Measurements from ENCODE around the gene SLC15A1.

Gene SLC15A1, protein sequence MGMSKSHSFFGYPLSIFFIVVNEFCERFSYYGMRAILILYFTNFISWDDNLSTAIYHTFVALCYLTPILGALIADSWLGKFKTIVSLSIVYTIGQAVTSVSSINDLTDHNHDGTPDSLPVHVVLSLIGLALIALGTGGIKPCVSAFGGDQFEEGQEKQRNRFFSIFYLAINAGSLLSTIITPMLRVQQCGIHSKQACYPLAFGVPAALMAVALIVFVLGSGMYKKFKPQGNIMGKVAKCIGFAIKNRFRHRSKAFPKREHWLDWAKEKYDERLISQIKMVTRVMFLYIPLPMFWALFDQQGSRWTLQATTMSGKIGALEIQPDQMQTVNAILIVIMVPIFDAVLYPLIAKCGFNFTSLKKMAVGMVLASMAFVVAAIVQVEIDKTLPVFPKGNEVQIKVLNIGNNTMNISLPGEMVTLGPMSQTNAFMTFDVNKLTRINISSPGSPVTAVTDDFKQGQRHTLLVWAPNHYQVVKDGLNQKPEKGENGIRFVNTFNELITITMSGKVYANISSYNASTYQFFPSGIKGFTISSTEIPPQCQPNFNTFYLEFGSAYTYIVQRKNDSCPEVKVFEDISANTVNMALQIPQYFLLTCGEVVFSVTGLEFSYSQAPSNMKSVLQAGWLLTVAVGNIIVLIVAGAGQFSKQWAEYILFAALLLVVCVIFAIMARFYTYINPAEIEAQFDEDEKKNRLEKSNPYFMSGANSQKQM
- 0 reads per million in 4 donors for total RNA-seq

DNA sequence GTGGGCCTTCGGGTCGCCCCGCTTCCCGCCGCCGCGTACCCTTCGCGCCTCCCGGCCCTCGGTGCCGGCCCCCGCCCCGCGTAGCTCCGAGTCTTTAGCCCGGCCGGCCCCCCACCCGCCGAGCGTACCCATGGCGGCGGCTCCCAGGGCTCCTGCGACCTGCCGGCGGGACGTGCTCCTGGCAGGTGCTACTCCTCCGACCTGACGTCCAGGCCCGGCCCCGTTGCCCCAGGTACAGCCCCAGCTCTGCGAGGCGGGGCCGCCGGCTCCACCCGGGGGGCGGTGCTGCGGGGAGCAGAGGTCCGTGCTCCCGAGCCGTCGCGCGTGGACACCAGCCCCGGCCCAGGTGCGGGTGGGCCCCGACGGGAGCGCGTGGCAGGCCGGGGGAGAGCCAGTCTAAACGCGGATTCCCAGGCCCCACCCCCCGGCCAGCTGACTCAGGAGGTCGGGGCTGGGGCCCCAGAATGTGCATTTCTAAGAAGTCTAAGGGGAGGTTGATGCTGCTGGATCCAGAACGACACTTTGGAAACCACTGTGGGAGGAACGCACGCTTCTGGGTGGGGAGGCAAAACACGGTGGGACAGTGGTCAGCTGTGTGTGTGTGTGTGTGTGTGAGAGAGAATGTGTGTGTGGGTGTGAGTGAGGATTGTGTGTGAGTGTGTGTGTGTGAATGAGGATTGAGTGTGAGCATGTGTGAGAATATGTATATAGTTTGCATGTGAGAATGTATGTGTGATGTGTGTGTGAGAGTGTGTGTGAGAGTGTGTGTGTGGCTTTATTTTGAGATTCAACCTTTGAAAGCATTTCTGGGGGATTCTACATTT is at the start of gene SLC15A1:
SLC15A1 (minus strand) TSS at position 206 of the 824 bp plus-strand sequence; CDS start at position 132, 74 bp downstream.
- DNase-seq, result no peak

DNA sequence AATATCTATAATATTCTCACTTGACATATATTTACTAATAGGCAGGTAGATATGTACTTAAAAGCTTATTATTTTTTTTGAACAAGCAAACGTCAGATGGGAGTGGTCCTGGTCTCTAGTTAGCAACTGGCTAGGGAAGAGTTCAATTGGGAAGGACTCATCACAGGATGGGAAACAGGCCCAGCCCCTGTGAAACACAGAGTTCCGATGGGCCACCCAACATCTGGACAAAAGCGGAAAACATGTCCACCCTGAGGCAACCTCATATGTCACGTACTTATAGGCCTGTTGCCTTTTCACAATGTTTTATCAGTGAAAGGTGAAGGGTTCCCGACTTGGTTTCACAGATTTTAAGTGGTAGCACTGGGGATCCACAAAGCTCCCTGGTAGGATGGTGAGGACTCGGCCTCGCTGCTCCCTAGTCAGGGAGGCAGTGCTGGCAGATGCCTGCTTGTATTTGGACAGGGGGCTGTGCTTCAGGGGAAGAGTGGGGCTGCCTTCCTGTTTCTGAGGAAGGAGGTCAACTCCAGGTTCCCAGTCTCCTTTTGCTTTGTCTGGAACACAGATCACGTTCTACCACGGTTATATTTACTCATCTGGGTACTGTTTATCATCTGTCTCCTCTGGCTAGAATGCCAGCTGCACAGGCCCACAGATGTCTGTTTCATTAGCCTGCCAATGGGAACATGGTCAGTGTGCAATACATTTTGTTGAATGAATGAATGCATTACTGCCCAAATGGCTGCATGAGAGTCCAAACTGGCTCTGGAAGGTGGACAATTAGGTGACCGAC is 49.4 kb upstream of the SLC15A1 start:
- DNase-seq, result no peak

DNA sequence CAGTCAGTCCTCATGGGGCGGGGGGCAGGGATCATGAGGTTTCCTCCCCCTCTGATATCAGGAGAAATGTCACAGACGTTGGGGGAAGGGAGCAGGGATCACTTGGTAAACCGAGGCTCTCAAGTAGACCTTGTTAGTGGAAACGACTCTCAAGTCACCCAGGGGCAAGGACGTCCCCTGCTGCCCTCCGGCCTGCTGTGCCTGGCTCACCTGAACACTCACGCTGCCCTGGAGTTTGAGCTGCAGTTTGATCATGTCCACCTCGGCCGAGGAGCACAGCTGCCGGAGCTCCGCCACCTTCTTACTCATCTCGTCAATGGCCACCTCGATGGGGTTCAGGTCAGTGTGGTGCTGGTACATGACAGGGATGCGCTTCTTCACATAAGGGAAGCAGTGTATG is 47.6 kb upstream of the SLC15A1 start:
- DNase-seq, result no peak

DNA sequence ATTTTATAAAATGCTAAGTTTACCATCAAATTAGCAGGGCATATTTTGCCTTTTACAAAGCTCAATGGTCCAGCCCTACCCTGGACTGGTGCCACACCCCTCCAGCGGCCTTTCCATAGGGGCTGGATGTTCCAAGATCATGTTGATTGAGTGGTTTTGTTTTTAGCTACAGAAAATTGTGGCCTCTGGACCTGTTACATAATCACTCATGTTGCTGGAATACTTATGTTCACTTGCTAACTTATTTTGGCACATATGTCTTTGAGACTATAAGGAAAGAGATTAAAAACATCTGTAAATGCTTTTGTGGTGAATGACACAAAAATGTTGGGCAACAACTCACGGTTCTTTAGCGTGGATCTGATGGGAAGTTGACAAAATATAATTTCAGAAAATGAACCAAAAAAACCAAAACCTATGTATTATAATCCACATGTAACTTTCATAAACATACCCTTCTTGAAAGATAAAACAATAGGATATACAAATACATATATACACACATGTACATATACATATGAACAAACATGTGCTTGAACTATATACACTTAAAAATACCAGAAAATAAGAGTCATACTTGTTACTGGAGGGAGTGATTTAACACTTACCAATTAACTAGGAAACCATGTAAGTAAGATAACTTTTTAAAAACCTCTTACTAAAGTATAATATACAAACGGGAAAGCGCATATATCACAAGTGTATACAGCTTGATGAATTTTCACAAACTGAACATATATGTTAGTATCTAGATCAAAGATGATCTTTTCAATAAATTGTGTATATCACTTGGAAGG is 46.6 kb upstream of the SLC15A1 start:
- DNase-seq, result no peak

DNA sequence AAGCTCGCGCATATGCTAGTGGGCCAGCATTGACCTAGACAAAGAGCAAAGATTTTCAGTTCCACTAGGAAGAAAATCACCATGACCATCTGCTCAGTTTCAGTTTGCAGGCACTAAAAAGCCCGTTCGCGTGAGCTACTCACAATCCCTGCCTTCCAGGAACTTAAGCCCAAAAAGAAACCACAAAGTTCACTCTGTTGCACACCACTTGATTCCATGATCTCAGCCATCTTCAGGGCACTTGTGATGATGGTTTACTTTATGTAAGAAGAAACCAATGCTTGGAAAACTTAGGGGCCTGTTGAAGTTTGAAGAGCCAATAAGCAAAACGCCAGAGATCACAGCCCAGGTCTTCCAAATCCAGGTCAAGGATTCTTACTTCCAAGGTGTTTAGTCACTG is 45.0 kb upstream of the SLC15A1 start:
- no peak for DNase-seq

DNA sequence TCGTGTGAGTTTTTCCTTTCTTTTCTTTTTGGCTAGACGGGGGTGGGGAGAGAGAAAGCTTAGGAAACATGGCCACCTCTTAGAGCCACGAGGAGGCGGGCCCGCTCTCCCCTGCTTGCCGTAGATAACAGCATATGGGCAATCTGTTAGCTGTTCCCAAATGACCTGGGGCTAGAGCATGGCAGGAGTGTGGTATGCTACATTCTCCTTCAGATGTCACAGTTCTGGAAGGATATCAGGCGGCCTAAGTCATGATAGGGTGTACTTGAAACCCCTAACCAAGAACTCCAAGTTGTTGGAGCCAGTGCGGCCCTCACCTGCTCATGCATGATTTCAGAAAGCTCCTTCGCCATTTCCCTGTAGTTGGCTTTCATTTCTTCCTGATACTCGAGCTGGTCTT is 44.3 kb upstream of the SLC15A1 start:
- DNase-seq, result no peak

DNA sequence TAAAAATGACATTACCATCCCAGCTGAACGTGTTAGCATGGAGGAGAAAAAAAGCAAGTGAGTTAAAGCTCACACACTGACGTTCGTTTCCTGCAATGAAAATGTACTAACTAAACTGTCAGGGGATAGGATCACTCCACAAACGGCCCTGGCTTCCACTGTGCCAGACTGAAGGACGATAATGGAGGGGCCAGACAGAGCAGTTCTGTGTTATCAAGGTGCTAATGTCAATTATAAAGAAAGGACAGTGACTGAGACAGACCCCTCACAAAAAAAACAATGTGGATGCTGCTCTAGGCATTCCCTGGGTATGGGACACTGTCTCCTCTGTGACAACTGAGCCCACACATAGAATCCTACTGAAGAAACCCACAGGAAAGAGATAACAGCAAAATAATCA is 43.7 kb upstream of the SLC15A1 start:
- no peak for DNase-seq

DNA sequence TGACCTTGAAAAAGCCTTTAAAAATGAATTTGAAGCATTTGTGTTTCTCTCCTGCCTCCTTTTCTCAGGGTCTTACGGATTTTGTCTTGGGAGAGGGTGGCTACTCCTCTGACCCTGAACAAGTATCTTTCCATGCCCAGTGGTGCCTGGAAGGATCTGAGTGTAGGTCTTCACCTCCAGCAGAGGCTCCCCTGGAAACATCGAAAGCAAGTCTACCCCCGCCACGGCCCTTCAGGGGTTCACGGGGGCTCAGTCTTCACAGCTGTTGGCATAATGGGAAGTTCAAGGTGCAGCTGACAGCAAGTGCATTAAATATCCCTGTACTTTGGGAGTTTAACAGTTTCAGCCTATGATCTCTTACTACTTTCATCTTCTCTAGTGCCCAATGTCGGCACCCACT is 42.7 kb upstream of the SLC15A1 start:
- DNase-seq, result no peak

DNA sequence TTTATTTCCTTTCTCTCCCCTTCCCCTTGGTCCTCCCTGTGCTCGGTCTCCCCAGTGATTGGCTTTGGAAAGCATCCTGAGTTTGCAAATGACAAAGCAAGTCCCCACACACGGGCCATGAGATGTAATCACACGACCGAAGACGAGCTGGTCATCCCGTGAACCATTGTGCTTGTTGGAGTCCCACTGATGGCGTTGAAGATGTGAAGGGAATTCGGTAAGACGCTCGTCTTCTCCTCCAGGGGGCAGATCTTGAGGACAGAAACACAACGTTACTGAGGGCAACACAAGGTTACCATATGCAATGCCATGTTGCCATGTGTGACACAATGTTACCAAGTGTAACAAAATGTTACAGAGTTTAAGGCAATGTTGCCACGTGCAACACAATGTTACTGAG is 42.0 kb upstream of the SLC15A1 start:
- DNase-seq, result no peak

DNA sequence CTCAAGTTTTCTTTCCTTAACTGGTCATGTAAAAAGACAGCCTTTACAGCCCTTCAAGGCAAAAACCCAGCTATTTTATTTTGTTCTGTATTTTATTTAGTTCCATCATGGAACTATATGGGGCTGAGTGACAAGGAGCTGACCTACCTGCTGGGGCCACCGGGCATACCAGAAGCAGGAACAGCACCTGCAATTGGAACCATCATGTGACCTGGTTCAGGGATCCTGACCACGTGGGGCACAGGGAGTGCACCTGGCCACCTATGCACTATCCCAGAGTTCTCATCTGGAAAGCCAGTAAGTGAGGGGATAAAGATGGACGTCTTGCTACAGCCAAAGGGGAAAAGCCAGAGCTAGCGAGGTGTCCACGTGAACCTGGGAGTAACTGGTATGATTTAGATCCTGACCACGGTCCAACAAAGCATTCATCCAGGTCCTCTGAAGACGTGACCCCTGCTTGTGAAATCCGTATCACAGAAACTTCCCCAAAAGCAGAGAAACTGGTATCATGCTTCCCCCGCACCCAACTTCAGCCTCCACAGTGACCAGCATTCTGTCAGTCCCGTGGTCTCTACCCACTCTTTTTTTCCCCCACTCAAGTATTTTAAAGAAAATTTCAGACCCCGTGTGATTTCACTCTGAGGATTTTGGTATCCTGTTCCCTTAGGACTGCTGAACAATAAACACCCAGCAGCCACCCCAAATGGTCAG is 40.5 kb upstream of the SLC15A1 start:
- DNase-seq, result no peak

DNA sequence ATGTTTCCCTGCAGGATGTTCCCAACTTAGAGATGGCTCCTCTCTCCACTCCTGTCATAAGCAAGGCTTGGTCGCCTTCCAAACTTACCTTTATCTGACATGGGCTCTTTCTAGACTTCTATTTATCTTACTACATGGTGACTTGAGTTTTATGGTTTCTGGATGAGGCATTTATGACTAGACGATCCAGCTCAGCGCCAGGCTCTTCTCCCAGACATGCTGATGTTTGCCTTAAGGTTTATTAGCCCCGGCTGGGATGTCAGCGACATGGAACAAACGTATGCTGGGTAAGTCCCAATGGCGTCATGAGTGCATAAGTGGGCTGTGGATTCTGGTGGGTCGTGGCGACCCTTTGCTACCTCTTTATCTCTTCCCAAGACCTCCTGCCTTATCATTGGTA is 39.8 kb upstream of the SLC15A1 start:
- DNase-seq, result no peak

DNA sequence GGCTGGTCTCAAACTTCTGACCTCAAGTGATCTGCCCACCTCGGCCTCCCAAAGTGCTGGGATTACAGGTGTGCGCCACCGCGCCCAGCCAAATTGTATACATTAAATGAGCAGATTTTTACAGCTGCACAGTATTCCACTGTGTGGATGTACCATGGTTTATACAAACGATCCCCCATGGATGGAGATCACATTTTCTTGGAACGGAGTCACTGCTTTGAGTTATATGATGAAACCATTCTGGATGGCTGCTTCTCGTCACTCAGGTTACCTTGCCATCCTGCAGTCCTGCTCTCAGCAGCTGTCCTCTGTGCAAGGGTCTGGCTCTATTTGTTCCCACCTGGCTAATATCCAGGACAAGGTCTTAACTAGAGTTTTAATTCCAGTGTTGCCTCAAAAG is 39.1 kb upstream of the SLC15A1 start:
- DNase-seq, result no peak

DNA sequence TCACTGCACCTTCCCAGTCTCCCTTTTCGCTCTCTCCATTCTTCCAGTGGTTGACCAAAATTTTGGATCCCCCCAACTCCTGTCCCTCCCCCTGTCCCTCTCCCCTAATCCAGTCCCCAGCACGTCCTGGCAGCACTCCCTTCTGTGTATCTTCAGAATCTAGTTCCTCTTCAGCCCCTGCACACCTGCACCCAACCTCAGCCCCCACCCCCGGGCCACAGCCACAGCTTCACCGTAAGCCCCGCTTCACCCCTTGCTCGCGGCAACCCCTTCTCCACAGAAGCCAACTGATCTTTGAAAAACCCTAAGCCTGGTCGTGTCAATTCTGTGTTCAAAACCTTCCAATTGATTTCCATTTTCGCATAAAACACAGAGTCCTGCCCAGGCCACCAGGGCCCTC is 35.5 kb upstream of the SLC15A1 start:
- no peak for DNase-seq

DNA sequence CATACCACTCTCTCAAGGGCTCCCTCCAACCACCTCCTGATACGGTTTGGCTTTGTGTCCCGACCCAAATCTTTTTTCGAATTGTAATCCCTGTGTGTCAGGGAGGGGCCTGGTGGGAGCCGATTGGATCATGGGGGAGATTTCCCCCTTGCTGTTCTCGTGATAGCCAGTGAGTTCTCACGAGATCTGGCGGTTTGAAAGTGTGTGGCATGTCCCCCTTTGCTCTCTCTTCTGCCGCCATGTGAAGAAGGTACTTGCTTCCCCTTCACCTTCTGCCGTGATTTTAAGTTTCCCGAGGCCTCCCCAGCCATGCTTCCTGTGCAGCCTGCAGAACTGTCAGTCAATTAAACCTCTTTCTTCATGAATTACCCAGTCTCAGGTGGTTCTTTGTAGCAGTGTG is 34.7 kb upstream of the SLC15A1 start:
- DNase-seq, result no peak

DNA sequence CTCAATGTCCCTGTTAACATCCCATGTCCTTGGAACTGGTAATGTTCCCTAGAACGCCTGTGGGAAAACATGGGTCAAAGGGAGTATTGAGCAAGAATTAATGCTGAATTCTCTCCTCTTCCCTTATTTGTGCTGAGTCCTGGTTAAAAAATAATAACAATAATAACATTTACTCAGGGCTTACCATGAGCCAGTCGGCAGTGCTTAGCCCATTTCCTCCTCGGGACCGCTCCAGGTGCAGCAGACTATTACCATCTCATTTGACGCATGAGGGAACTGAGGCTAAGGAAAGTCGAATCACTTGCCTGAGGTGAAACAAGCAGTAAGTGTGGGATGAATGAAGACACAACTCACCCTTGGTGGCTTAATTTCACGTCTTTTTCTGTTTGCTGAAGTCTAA is 33.6 kb upstream of the SLC15A1 start:
- no peak for DNase-seq

DNA sequence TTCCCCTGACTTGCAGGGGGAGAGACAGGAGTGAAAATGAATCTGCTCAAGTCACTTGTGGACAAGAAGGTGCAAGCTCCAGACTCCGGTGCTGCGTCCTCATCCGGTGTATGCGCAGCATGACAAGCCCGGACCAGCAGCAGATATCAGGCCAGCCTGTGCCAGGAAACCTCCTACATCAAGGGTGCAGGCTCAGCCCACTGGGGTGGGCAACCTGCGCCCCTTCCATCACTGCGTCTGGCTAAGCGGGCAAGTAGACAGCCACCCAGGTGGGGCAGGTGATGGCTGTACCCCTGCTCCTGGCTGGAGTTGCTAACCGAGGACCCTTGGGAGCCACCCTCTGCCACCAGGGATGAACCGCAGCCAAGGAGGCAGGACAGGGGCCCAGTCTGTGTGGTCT is 32.9 kb upstream of the SLC15A1 start:
- no peak for DNase-seq

DNA sequence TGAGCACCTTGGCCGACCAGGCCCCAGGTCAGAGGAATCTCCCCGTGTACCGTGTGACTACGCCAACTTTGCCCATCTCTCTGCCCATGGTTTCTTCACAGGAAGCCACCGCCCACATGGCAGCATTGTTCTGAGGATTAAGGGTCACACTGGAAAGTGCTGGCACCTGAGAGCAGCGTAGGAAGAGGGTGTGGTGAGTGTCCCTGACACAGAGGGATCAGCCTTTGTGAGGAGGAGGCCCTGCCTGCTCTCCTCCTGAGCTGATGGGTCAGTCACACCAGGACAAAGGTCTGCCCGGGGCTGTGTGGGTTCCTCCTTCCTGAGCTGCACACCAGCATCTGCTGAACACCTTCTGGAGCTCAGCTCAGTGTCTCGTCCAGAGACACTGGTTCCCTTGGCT is 32.2 kb upstream of the SLC15A1 start:
- DNase-seq, result no peak

DNA sequence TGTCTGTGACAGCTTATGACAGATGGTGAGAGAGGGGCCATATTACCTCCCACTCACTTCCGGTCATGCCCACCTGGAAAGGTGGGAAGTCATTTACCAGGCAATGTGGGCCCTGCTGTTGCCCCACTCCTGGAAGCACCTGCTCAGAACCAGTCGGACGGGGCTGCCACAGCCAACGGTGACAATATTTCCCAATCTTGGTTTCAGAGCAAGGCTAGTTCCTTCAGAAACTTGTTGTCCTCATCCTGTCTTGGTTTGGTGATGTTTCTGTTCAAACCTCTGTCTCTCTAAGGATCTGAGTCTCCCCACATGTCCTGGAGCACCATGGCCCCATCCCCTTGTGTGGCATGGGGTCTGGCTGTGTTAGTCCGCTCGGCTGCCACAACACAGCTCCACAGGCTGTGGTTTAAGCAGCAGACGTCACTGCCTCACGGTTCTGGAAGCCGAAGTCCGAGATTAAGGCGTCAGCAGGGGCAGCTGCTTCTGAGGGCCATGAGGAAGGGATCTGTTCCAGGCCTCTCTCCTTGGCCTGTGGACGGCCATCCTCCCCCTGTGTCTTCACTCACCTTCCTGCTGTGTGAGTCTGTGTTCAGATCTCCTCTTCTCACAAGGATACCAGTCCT is 31.5 kb upstream of the SLC15A1 start:
- no peak for DNase-seq

DNA sequence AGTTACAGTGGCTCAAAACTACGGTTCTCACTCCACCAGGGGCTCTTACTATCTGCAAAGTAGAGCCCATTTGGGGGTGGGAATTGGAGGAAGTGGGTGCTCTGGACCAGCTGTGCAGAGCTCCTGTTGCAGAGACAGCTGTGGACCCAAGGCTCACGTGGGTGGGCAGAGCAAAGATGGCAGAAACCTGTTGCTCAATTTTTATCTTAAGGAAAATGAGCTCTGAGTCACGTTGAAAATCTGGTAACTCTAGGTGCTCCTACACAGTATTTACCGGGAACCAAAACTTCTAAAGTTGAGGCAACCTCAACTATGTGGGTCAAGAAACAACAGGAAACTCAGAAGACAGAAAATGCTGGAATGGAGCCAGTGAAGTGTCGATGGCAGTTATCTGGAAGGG is 30.2 kb upstream of the SLC15A1 start:
- no peak for DNase-seq

DNA sequence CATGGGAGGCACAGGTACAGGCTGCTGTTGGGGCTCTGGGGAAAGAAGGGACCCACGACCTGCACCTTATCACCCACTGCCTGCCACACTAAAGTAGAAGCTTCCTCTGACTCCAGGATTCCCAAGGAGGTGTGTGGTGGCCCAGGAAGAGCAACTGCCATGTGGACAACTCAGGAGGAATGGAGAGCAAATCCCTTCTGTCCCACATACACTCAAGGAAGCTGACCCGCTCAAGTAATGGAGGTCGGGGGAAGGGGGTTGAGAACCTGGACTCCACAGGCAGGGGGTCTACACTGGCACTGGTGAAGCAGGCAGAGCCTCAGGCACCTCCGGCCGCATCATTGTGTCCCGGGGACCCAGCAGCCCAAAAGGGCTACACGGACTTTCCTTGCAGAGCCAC is 29.4 kb upstream of the SLC15A1 start:
- DNase-seq, result no peak

DNA sequence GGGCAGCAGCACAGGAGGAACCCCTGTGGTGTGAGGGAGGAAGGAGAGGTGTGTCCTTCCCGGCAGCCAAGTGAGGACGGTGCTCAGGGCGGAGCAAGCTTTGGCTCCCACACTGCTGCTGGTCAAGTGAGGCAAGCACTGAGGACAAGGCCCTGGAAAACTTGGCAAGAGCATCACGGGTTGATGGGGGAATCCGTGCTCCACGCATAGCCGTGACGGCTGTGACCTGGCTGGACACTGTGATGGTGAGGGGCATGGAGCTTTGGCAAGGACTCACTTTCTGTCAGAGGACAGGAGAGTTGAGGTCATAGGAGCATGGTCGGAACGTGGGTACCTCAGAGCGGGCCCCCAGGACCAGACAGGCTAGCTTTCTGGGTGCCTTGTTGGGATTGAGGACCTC is 29.0 kb upstream of the SLC15A1 start:
- no peak for DNase-seq
